MG63 (cell line): Measurements from ENCODE around the gene SLC4A2. TPM values are rescaled to one million over a fixed set of nuclear protein-coding genes. Genes with fewer than 3 reads are reported as not detected.
A peak's percentile ranks its signal among the peaks of the same experiment; 100 is the strongest.

ENCODE experiments used
- DNase-seq: peaks from one replicate; pipeline ENCODE4 v3.0.0-alpha.2; 2020
- H3K27me3 ChIP-seq: fragments of 250-450 bp; sonication (Bioruptor Pico); 2 replicates; pipeline ENCODE4 v1.5.1; 2020; ENCODE audit warnings: mild to moderate bottlenecking, moderate library complexity
- H3K36me3 ChIP-seq: fragments of 250-450 bp; sonication (Bioruptor Pico); 2 replicates; pipeline ENCODE4 v1.5.1; 2020; ENCODE audit warnings: mild to moderate bottlenecking, moderate library complexity
- H3K4me3 ChIP-seq: fragments of 250-450 bp; sonication (Bioruptor Pico); 2 replicates; pipeline ENCODE4 v1.5.1; 2020; ENCODE audit warnings: mild to moderate bottlenecking, moderate library complexity
- H3K9me3 ChIP-seq: fragments of 250-450 bp; sonication (Bioruptor Pico); 2 replicates; pipeline ENCODE4 v1.5.1; 2020; ENCODE audit warnings: mild to moderate bottlenecking, moderate library complexity
- total RNA-seq: library from RNA; depleted of rRNA; stranded (reverse); fragments of >200 nt; shearing (Covaris generic); gene quantifications from 2 replicates; pipeline ENCODE4 v1.2.3, GENCODE V29; 2014; ENCODE audit warnings: low replicate concordance

SLC4A2 gene
- total RNA-seq, 1 experiment from 2014 or later, result 81.5 TPM

GRCh38 chr7:151053751-151054150, 5.6 kb upstream of the SLC4A2 start:
- H3K9me3 ChIP-seq, result no peaks in the 10 kb centered on the region
- no peak for DNase-seq
- H3K27me3 ChIP-seq, result no peaks in the 10 kb centered on the region
- no peaks in the 10 kb centered on the region for H3K36me3 ChIP-seq
- H3K4me3 ChIP-seq, result no peak overlapping the region

DNA sequence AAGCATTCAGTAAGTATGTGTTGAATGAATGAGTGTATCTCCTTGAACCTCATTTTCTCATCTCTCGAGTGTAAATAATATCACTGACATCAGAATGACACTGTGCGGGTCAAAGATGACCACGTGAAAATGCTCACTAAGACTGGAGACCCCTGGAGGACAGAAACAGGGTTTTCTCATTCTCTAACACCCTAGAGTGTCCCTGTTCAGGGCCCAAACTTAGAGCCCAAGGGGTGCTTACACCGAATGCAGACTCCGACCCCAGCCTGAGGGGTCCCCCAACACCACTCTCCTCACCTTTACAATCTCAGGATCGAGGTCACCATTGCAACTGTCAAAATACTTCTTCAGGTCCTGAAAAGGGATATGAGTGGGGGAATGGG, 3.1 kb upstream of the SLC4A2 start:
- no peak for DNase-seq
- H3K36me3 ChIP-seq, result no peaks in the 10 kb centered on the region
- H3K4me3 ChIP-seq, result no peak overlapping the region
- no peaks in the 10 kb centered on the region for H3K27me3 ChIP-seq
- H3K9me3 ChIP-seq, result no peaks in the 10 kb centered on the region

- peak overlapping the region; percentile 67 for H3K4me3 ChIP-seq
- no peaks in the 10 kb centered on the region for H3K27me3 ChIP-seq
- H3K36me3 ChIP-seq, result no peaks in the 10 kb centered on the region
- no peaks in the 10 kb centered on the region for H3K9me3 ChIP-seq
- no peak for DNase-seq
Observed at GRCh38 chr7:151056666-151057505, 2.5 kb upstream of the SLC4A2 start.

GRCh38 chr7:151057506-151057988, 1.8 kb upstream of the SLC4A2 start, which contains the start of gene CDK5:
CDK5 (minus strand) TSS chr7:151057897; CDS start chr7:151057848, 49 bp downstream.
- no peaks in the 10 kb centered on the region for H3K9me3 ChIP-seq
- no peak for DNase-seq
- no peaks in the 10 kb centered on the region for H3K27me3 ChIP-seq
- peak within 1 kb of the TSS; percentile 67 for H3K4me3 ChIP-seq
- H3K36me3 ChIP-seq, result no peaks in the 10 kb centered on the region

DNA sequence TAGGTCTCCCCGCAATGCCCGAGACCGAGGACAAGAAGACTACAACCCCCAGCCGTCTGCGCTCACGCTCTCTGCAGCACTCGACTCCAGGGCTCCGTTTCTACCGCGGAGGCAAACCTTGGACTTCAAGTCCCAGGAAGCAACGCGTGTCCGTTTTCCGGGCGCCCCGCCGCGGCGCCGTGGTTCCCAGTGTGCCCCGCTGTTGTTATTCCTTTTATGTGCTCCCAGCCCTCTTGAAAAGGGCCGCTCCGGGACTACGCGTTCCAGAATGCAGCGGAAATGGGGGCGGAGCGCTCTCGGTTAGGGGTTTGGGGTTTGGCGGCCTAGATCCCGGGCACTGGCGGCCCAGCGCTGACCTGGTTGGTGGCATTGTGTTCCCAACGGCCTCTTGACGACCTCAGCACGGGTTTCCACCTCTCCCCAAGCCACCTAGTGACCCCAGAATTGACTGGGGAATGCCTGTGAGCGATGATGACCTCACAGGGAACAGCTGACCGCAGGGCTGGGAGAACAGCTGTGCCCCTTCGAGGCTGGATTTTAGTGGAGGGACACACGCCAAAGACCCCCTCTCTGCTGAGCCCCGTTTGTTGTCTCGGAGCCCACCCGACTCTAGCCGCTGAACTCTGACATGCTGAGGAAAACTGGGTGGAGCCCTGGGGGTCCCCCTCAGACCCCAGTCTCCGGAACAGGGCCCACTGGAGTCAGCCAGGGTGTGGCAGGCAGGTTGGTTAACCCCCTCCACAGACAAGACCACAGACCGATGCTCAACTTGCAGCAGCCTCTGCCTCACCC, 1.2 kb upstream of the SLC4A2 start:
- H3K4me3 ChIP-seq, result peak overlapping the region; percentile 67
- DNase-seq, result peak; percentile 97
- no peaks in the 10 kb centered on the region for H3K27me3 ChIP-seq
- no peaks in the 10 kb centered on the region for H3K36me3 ChIP-seq
- no peaks in the 10 kb centered on the region for H3K9me3 ChIP-seq

GRCh38 chr7:151058781-151059366, 515 bp upstream of the SLC4A2 start:
- H3K36me3 ChIP-seq, result no peaks in the 10 kb centered on the region
- H3K9me3 ChIP-seq, result no peaks in the 10 kb centered on the region
- peak overlapping the region; percentile 67 for H3K4me3 ChIP-seq
- no peak for DNase-seq
- no peaks in the 10 kb centered on the region for H3K27me3 ChIP-seq

DNA sequence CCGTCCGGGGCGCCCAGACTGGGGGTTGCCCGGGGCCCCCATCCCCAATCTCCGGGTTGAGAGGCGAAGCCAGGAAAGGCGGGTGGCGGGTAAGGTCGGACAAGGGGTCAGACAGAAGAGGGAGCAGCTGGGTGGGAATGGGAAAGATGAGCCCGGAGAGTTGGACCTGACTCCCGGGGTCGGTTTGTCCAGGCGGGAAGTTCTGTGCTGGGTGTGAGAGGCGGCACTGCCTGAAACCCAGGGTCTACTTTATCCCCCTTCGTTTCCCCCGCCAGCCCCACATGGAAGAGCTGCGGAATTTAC, 675 bp downstream of the SLC4A2 start:
- no peaks in the 10 kb centered on the region for H3K9me3 ChIP-seq
- H3K27me3 ChIP-seq, result no peaks in the 10 kb centered on the region
- no peak for DNase-seq
- no peaks in the 10 kb centered on the region for H3K36me3 ChIP-seq
- H3K4me3 ChIP-seq, result peak overlapping the region; percentile 67

- Histone ChIP-seq H3K27me3 (no peaks in the 10 kb centered on the region), H3K36me3 (no peaks in the 10 kb centered on the region), H3K9me3 (no peaks in the 10 kb centered on the region), H3K4me3 (peak overlapping the region; percentile 67)
- peak; percentile 19 for DNase-seq
Observed at GRCh38 chr7:151060416-151061212, 1.2 kb downstream of the SLC4A2 start.

DNA sequence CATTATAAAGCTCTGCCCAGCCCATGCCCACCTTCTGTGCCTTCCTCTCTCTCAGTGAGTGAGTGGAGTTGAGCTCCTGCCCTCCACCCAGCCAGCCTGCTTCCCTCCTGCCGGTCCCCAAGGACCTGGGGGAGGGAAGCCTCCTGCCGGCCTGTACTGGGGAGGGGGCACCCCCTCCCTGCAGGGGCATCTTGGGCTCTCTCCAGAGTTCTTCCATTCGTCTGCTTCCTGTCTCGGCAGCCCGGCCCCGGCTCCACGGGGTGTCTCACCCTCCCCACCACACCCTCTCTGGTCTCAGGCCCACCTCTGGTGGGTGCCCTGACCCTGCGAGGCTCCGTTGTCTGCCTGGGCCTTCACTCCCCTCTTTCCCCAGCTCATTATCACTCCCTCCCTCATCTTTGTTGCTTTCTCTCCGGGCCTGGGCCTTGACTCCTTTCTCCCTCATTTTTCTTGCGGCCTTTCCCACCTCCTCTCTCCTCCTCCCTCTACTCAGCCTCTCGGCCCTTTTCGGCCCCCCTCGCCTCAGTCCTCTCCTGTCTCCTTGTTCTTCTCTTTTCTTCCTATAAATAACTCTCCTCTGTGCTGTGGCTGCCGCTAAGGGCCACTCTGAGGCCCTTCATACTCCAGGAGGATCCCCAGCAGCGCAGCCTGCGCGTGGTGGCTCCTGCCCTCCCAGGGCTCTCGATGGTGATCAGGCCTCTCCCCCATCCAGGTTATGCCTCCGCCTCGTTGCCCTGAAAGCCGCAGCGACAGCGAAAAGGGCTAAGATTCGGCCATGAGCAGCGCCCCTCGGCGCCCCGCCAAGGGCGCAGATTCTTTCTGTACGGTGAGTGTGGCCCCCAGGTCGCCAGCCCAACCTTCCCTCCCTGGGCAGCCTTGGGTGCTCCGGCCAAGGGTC, 2.1 kb downstream of the SLC4A2 start:
- no peaks in the 10 kb centered on the region for H3K36me3 ChIP-seq
- no peaks in the 10 kb centered on the region for H3K27me3 ChIP-seq
- no peak for DNase-seq
- H3K4me3 ChIP-seq, result no peak overlapping the region
- no peaks in the 10 kb centered on the region for H3K9me3 ChIP-seq

DNA sequence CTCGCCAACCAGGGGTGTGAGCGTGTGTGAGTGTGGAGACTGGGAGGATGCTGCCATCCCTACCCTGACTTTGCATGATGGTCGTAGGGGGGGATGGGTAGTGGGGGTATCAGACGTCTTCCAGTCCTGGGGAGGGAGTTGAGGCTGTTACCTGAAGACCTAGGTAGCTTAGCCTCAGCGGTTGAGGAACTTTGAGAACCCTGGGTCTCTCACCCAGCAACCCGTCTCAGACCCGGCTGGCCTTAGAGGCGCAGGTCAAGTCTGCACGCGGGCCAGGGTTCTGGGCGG, 2.7 kb downstream of the SLC4A2 start:
- Histone ChIP-seq H3K27me3 (no peaks in the 10 kb centered on the region), H3K9me3 (no peaks in the 10 kb centered on the region), H3K4me3 (no peak overlapping the region), H3K36me3 (no peaks in the 10 kb centered on the region)
- no peak for DNase-seq

DNA sequence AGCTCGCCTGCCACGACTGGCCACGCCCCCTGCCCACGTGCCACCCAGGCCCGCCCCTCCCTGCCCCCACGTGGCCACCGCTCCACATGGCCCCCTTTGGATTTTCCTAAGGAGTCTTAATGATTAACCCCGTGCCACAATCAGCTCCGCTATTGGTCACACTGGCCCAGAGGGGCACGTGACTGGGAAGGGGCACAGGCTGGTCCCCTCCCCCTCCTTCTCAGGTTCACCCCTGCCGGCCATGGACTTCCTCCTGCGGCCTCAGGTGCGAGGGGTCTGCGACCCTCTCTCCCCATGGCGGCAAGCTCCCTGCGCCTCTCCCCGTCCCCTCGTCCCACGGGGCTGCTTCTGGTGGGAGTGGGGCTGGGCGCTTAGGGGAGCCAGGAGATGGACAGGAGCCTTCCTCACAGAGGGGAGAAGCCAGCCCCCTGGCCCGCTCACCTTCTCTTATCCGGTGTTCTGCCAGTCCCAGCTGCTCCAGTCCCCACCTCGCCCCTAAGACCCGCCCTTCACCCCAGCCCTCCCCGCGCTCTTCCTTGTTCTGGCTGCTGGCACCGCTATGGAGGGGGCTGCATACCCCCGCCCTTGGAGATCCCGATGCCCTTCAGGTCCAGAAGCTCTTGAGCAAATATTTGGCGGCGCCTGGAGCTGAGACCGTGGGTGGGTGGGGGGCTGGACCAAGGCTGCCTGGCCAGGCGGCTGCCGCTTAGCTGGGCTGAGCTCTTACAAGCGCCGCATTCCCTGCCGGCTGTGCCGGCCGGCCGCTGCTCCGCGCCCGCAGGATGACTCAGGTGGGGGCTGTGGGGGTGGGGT, 3.2 kb downstream of the SLC4A2 start:
- Histone ChIP-seq H3K27me3 (no peaks in the 10 kb centered on the region), H3K4me3 (no peak overlapping the region), H3K9me3 (no peaks in the 10 kb centered on the region), H3K36me3 (no peaks in the 10 kb centered on the region)
- DNase-seq, result peak; percentile 30

- Histone ChIP-seq H3K4me3 (no peak overlapping the region), H3K9me3 (no peaks in the 10 kb centered on the region), H3K36me3 (no peaks in the 10 kb centered on the region; the same call in 1 of the 2 replicates), H3K27me3 (no peaks in the 10 kb centered on the region)
- DNase-seq, result no peak
Observed at GRCh38 chr7:151063212-151063561, 3.8 kb downstream of the SLC4A2 start.

DNA sequence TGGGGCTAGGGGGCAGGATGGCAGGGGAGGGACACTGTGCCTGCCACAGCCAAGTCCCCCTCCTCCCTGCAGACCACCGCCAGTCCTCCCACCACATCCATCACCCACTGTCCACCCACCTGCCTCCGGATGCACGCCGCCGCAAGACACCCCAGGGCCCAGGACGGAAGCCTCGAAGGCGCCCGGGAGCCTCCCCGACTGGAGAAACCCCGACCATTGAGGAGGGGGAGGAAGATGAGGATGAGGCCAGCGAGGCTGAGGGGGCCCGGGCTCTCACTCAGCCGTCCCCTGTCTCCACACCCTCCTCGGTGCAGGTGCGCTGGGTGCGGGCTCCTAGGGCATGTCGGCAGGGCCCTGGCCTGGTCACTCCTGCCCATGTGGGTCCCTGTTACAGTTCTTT, 5.1 kb downstream of the SLC4A2 start:
- Histone ChIP-seq H3K27me3 (no peaks in the 10 kb centered on the region), H3K36me3 (no peaks in the 10 kb centered on the region; the same call in 1 of the 2 replicates), H3K4me3 (no peak overlapping the region), H3K9me3 (no peaks in the 10 kb centered on the region)
- no peak for DNase-seq

DNA sequence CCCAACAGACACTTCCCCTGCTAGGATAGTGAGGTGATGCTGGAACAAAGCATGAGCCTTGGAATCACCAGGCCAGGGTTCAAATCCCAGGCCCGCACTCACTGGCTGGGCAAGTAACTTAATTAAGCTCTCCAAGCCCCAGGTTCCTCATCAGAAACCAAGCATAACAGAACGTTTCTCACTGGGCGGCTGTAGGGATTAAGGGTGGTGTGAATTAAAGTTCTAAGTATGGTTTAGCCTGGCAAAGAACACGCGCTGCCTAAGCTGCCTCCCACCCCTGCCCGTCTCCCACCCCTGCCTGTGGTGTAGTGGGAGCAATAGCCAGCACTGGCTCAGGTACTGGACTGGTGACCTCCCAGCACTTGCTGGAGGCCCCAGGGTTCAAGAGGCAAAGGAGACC, 5.6 kb downstream of the SLC4A2 start:
- H3K27me3 ChIP-seq, result no peaks in the 10 kb centered on the region
- H3K9me3 ChIP-seq, result no peaks in the 10 kb centered on the region
- no peak for DNase-seq
- no peaks in the 10 kb centered on the region; the same call in 1 of the 2 replicates for H3K36me3 ChIP-seq
- no peak overlapping the region for H3K4me3 ChIP-seq

GRCh38 chr7:151065516-151065915, 6.1 kb downstream of the SLC4A2 start:
- no peak for DNase-seq
- H3K36me3 ChIP-seq, result no peaks in the 10 kb centered on the region; the same call in 1 of the 2 replicates
- no peak overlapping the region for H3K4me3 ChIP-seq
- H3K9me3 ChIP-seq, result no peaks in the 10 kb centered on the region
- no peaks in the 10 kb centered on the region for H3K27me3 ChIP-seq
